ENCODE results near the gene OR10G6.

- no peak for TF ChIP-seq POLR2AphosphoS5 (IDR thresholded peaks at IDR 0.05)
- TF ChIP-seq CTCF (IDR thresholded peaks at IDR 0.05), result no peak
- no peak for TF ChIP-seq POLR2A (IDR thresholded peaks at IDR 0.05)
- TF ChIP-seq EP300 (IDR thresholded peaks at IDR 0.05), result no peak
Measured at GRCh38 chr11:123979311-123979710, 15.7 kb downstream of the OR10G6 start.
